Measurements from ENCODE around the gene SSC5D. TPM values are rescaled to one million over a fixed set of nuclear protein-coding genes. Genes with fewer than 3 reads are reported as not detected.

Gene SSC5D
- total and polyA plus RNA-seq, 10 of the 15 experiments (the other 5 are each of a cell fraction or from before 2014, with no cell fraction given): 0.03 to 0.13 (median 0.05) TPM; not detected in 4

DNA sequence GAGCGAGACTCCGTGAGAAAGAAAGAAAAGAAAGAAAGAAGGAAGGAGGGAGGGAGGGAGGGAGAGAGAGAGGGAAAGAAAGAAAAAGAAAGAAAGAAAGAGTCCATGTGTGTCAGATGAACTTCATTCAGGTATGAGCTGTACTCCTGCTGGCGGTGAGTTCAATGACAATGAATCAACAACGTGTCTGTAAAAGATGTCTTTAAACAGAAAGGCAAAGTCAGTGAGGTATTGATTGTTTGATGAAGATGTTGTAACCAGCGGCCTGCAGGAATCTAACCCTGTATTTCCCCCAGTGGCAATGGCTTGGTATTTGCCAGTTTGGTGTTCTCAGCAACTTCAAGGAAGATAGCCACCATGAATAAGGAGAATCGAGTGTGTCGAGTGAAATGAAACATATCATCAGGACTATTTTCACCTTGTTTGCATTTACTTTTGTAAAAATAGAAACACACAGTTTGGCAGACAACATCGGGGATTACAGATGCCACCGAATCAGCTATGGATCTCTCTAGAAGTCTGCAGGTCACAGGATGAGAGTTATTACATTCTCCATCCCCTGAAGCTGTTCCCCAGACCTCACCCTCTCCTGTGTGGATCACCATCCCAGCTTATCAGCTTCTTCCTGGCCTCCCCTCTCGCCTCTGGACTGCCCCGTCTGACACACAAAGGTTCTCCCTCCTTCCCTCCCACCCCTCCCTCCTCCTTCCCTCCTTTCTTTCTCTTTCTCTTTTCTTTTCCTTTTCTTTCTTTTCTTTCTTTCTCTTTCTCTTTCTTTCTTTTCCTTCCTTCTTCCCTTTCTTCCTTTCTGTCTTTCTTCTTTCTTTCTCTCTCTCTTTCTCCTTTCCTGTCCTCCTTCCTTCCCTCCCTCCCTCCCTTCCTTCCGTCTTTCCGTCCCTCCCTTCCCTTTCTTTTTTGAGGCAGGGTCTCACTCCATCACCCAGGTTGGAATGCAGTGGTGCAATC lies 65.3 kb downstream of the SSC5D start:
- BruUV-seq (replicated peaks): no TSS peak
- no peaks in the 10 kb centered on the region for H3K9me3 ChIP-seq (replicated peaks; ENCODE audit: control insufficient read depth, insufficient read depth, low read length)
- ChIA-PET RAD21 (ENCODE audit: unreplicated experiment) (no interaction called here), CTCF (no interaction called here), SMC1A (ENCODE audit: uncharacterized antibody, unreplicated experiment) (no interaction called here), POLR2A (no interaction called here)
- no peak overlapping the region for H3K27ac ChIP-seq (ENCODE audit: control insufficient read depth, insufficient read depth)
- H3K4me2 ChIP-seq (ENCODE audit: control insufficient read depth, insufficient read depth): no peak overlapping the region
- FAIRE-seq (no peak), ATAC-seq (no peak), DNase-seq (ENCODE audit: low read depth, low spot score) (no peak)
- WGBS (ENCODE audit: insufficient coverage, insufficient replicate concordance, low lambda C conversion rate, missing lambda C conversion rate): 19% methylated on average over 10 of the region's 13 CpGs
- H3K79me2 ChIP-seq (ENCODE audit: control insufficient read depth, insufficient read depth, low read length): no peaks in the 10 kb centered on the region
- no peaks in the 10 kb centered on the region for H3K36me3 ChIP-seq (ENCODE audit: control insufficient read depth in 2 of 2, insufficient read depth in 2 of 2, low read length in 1 of 2)
- H3K9ac ChIP-seq (ENCODE audit: control insufficient read depth, insufficient read depth, low read length): no peak overlapping the region
- peaks cover 0 to 7% of the 10 kb centered on the region in 2 experiments; a peak in 3 of 4 replicates for H3K27me3 ChIP-seq (replicated peaks in 1 of 2; ENCODE audit: control insufficient read depth in 2 of 2, insufficient read depth in 2 of 2, low read length in 1 of 2)
- no peak overlapping the region for H3K4me3 ChIP-seq
- H3K4me1 ChIP-seq (ENCODE audit: control insufficient read depth, insufficient read depth, low read length): no peaks in the 10 kb centered on the region
- intact Hi-C loops (cut with micrococcal nuclease; ENCODE audit: unreplicated experiment) (no loop called here), in situ Hi-C loops (cut with MboI) (no loop called here)
- H2AFZ ChIP-seq (ENCODE audit: control insufficient read depth, low read depth, low read length): no peak overlapping the region
- H4K20me1 ChIP-seq (ENCODE audit: control insufficient read depth, insufficient read depth): no peaks in the 10 kb centered on the region
- TF ChIP-seq POLR2AphosphoS2 (IDR thresholded peaks at IDR 0.05; ENCODE audit: low read depth, low read length): no peak
- TF ChIP-seq, protein P1, sequence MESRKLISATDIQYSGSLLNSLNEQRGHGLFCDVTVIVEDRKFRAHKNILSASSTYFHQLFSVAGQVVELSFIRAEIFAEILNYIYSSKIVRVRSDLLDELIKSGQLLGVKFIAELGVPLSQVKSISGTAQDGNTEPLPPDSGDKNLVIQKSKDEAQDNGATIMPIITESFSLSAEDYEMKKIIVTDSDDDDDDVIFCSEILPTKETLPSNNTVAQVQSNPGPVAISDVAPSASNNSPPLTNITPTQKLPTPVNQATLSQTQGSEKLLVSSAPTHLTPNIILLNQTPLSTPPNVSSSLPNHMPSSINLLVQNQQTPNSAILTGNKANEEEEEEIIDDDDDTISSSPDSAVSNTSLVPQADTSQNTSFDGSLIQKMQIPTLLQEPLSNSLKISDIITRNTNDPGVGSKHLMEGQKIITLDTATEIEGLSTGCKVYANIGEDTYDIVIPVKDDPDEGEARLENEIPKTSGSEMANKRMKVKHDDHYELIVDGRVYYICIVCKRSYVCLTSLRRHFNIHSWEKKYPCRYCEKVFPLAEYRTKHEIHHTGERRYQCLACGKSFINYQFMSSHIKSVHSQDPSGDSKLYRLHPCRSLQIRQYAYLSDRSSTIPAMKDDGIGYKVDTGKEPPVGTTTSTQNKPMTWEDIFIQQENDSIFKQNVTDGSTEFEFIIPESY (IDR thresholded peaks at IDR 0.05): no peak
- TF ChIP-seq, protein P2, sequence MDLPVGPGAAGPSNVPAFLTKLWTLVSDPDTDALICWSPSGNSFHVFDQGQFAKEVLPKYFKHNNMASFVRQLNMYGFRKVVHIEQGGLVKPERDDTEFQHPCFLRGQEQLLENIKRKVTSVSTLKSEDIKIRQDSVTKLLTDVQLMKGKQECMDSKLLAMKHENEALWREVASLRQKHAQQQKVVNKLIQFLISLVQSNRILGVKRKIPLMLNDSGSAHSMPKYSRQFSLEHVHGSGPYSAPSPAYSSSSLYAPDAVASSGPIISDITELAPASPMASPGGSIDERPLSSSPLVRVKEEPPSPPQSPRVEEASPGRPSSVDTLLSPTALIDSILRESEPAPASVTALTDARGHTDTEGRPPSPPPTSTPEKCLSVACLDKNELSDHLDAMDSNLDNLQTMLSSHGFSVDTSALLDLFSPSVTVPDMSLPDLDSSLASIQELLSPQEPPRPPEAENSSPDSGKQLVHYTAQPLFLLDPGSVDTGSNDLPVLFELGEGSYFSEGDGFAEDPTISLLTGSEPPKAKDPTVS (IDR thresholded peaks at IDR 0.05; ENCODE audit: low read depth, low read length): no peak
- no peak for TF ChIP-seq CBFB (IDR thresholded peaks at IDR 0.05; ENCODE audit: low read depth)
- TF ChIP-seq TCF12 (IDR thresholded peaks at IDR 0.05; ENCODE audit: low read depth, low read length): no peak
- TF ChIP-seq, protein P3, sequence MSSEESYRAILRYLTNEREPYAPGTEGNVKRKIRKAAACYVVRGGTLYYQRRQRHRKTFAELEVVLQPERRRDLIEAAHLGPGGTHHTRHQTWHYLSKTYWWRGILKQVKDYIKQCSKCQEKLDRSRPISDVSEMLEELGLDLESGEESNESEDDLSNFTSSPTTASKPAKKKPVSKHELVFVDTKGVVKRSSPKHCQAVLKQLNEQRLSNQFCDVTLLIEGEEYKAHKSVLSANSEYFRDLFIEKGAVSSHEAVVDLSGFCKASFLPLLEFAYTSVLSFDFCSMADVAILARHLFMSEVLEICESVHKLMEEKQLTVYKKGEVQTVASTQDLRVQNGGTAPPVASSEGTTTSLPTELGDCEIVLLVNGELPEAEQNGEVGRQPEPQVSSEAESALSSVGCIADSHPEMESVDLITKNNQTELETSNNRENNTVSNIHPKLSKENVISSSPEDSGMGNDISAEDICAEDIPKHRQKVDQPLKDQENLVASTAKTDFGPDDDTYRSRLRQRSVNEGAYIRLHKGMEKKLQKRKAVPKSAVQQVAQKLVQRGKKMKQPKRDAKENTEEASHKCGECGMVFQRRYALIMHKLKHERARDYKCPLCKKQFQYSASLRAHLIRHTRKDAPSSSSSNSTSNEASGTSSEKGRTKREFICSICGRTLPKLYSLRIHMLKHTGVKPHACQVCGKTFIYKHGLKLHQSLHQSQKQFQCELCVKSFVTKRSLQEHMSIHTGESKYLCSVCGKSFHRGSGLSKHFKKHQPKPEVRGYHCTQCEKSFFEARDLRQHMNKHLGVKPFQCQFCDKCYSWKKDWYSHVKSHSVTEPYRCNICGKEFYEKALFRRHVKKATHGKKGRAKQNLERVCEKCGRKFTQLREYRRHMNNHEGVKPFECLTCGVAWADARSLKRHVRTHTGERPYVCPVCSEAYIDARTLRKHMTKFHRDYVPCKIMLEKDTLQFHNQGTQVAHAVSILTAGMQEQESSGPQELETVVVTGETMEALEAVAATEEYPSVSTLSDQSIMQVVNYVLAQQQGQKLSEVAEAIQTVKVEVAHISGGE (CRISPR knock-in tag; IDR thresholded peaks at IDR 0.05): no peak
- no peak for TF ChIP-seq MEF2A (IDR thresholded peaks at IDR 0.05; ENCODE audit: insufficient read depth, low read depth, low read length)
- TF ChIP-seq STAT3 (IDR thresholded peaks at IDR 0.05; ENCODE audit: low read depth, low read length): no peak
- TF ChIP-seq, protein P4, sequence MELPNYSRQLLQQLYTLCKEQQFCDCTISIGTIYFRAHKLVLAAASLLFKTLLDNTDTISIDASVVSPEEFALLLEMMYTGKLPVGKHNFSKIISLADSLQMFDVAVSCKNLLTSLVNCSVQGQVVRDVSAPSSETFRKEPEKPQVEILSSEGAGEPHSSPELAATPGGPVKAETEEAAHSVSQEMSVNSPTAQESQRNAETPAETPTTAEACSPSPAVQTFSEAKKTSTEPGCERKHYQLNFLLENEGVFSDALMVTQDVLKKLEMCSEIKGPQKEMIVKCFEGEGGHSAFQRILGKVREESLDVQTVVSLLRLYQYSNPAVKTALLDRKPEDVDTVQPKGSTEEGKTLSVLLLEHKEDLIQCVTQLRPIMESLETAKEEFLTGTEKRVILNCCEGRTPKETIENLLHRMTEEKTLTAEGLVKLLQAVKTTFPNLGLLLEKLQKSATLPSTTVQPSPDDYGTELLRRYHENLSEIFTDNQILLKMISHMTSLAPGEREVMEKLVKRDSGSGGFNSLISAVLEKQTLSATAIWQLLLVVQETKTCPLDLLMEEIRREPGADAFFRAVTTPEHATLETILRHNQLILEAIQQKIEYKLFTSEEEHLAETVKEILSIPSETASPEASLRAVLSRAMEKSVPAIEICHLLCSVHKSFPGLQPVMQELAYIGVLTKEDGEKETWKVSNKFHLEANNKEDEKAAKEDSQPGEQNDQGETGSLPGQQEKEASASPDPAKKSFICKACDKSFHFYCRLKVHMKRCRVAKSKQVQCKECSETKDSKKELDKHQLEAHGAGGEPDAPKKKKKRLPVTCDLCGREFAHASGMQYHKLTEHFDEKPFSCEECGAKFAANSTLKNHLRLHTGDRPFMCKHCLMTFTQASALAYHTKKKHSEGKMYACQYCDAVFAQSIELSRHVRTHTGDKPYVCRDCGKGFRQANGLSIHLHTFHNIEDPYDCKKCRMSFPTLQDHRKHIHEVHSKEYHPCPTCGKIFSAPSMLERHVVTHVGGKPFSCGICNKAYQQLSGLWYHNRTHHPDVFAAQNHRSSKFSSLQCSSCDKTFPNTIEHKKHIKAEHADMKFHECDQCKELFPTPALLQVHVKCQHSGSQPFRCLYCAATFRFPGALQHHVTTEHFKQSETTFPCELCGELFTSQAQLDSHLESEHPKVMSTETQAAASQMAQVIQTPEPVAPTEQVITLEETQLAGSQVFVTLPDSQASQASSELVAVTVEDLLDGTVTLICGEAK (IDR thresholded peaks at IDR 0.05; ENCODE audit: borderline replicate concordance): no peak
- TF ChIP-seq CBX5 (IDR thresholded peaks at IDR 0.05; ENCODE audit: low read depth): no peak
- TF ChIP-seq ATF7 (IDR thresholded peaks at IDR 0.05; ENCODE audit: low read depth): no peak
- no peak for TF ChIP-seq CHD4 (IDR thresholded peaks at IDR 0.05)

Measured in GM12878 (cell line).